K562 (cell line): ENCODE data around the gene MACROD2. TPM values are rescaled to one million over a fixed set of nuclear protein-coding genes. Genes with fewer than 3 reads are reported as not detected.

Source experiments
- ATAC-seq: fragments of 200-7000 bp; cut with Tn5 transposase; 3 replicates; pipeline ENCODE4 v1.9.1; 2020; ENCODE audit warnings: moderate library complexity
- BruUV-seq: library from RNA; stranded (reverse); fragments of 400-500 nt; replicated peaks from 2 replicates; lab custom pipeline; 2021; lab: Mats Ljungman, UMichigan
- CTCF ChIA-PET: fragments of 300-600 bp; formaldehyde crosslinking; extraction: SDS; loops from one replicate; lab custom pipeline; 2021; ENCODE audit warnings: low intra/inter-chr PET ratio; lab: Yijun Ruan, JAX
- POLR2A ChIA-PET: fragments of 300-600, 350-650 bp; sonication (Branson Sonifier 250); formaldehyde crosslinking; extraction: SDS; loops from one replicate; lab custom pipeline; 2021; ENCODE audit warnings: antibody characterized with exemption, inconsistent platforms; lab: Yijun Ruan, JAX
- DNase-seq, 4 experiments: peaks; one replicate each; pipeline versions ENCODE4 v3.0.0 to v3.0.0-alpha.2; 2011 to 2018; ENCODE audit warnings: low spot score in 3 of 4, mixed read lengths in 3 of 4; ENCODE audit errors: extremely low read depth in 1 of 4
- FAIRE-seq: peaks from 2 replicates; lab custom pipeline; 2011; peaks lifted over from hg19 to GRCh38; lab: Jason Lieb, UNC
- H2AFZ ChIP-seq: 2 replicates; pipeline ENCODE4 v1.6.0; 2011; ENCODE audit warnings: low read depth, low read length, control low read depth, inconsistent platforms
- H3K27ac ChIP-seq: fragments of 200-600 bp; 3 replicates; pipeline ENCODE4 v1.8.0; 2011; ENCODE audit warnings: low read depth, mild to moderate bottlenecking, control low read depth, inconsistent platforms, low read length, moderate library complexity, mixed read lengths; ENCODE audit errors: extremely low read depth
- H3K27me3 ChIP-seq, 2 experiments: fragments of 300-600 bp in 1 of 2; 2 replicates in 1 of 2; 3 replicates in 1 of 2; pipeline versions ENCODE4 v1.6.0 to v1.8.0; 2011; ENCODE audit warnings: inconsistent platforms in 2 of 2, low read length in 2 of 2, mild to moderate bottlenecking in 1 of 2, mixed read lengths in 1 of 2, moderate library complexity in 1 of 2; ENCODE audit not compliant: control insufficient read depth in 2 of 2, insufficient read depth in 2 of 2
- H3K36me3 ChIP-seq: fragments of 300-600 bp; 3 replicates; pipeline ENCODE4 v1.8.0; 2011; ENCODE audit warnings: mild to moderate bottlenecking, low read length, inconsistent platforms; ENCODE audit not compliant: control insufficient read depth, insufficient read depth
- H3K4me1 ChIP-seq, 2 experiments: fragments of 200-600 bp in 1 of 2; replicated peaks in 1 of 2; 2 replicates in 1 of 2; 3 replicates in 1 of 2; pipeline versions ENCODE4 v1.5.1 to v1.8.0; 2011; ENCODE audit warnings: inconsistent platforms in 2 of 2, low read length in 2 of 2, mild to moderate bottlenecking in 1 of 2, mixed read lengths in 1 of 2, moderate library complexity in 1 of 2; ENCODE audit not compliant: control insufficient read depth in 2 of 2, insufficient read depth in 2 of 2
- H3K4me2 ChIP-seq: 2 replicates; pipeline ENCODE4 v1.6.1; 2011; ENCODE audit warnings: low read length, control low read depth, inconsistent platforms, mixed read lengths; ENCODE audit not compliant: insufficient read depth
- H3K4me3 ChIP-seq: fragments of 200-600 bp; sonication (generic), shearing (Covaris generic); 2 replicates; pipeline ENCODE4 v1.5.1; 2016; ENCODE audit warnings: control low read depth, inconsistent platforms
- H3K79me2 ChIP-seq: fragments of 200-600 bp; 3 replicates; pipeline ENCODE4 v1.8.0; 2011; ENCODE audit warnings: low read length, inconsistent platforms; ENCODE audit not compliant: control insufficient read depth, insufficient read depth
- H3K9ac ChIP-seq, 2 experiments: 2 replicates each; pipeline versions ENCODE4 v1.6.0 to v1.6.1; 2011; ENCODE audit warnings: low read depth in 2 of 2, low read length in 2 of 2, control low read depth in 1 of 2, inconsistent platforms in 1 of 2, mild to moderate bottlenecking in 1 of 2, mixed read lengths in 1 of 2; ENCODE audit not compliant: insufficient read depth in 1 of 2
- H3K9me1 ChIP-seq: one replicate; pipeline ENCODE4 v1.6.0; 2011; ENCODE audit warnings: inconsistent platforms, mild to moderate bottlenecking, low read length, moderate library complexity; ENCODE audit not compliant: control insufficient read depth, insufficient read depth
- H3K9me3 ChIP-seq: replicated peaks from 2 replicates; pipeline ENCODE4 v1.5.1; 2011; ENCODE audit warnings: low read depth, low read length, inconsistent platforms; ENCODE audit not compliant: control insufficient read depth, insufficient read depth
- H4K20me1 ChIP-seq: replicated peaks from 2 replicates; pipeline ENCODE4 v1.6.1; 2011; ENCODE audit warnings: low read length, inconsistent platforms, mixed read lengths; ENCODE audit not compliant: control insufficient read depth, insufficient read depth
- CC2D1A ChIP-seq: fragments of 450-650 bp; IDR thresholded peaks from 2 replicates; pipeline ENCODE4 v1.6.1; 2017; ENCODE audit warnings: mild to moderate bottlenecking
- CREBBP ChIP-seq: IDR thresholded peaks from one replicate; pipeline ENCODE4 v1.6.1; 2012; ENCODE audit warnings: low read depth, mild to moderate bottlenecking, control low read depth, inconsistent platforms, low read length
- FOXM1 ChIP-seq, 2 experiments: fragments of 450-650 bp in 1 of 2; sonication (generic) in 1 of 2; formaldehyde crosslinking in 1 of 2; IDR thresholded peaks; 2 replicates each; pipeline versions ENCODE4 v1.6.1 to v1.9.0; 2017 to 2022; ENCODE audit warnings: low read depth in 2 of 2, mild to moderate bottlenecking in 2 of 2, missing genetic modification reagents in 1 of 2, moderate library complexity in 1 of 2
- GABPB2 ChIP-seq: fragments of 250-450 bp; sonication (Bioruptor Pico); conservative IDR thresholded peaks from 2 replicates; pipeline ENCODE4 v1.5.1; 2021; ENCODE audit warnings: mild to moderate bottlenecking
- KLF6 ChIP-seq: fragments of 250-450 bp; sonication (Bioruptor Pico); IDR thresholded peaks from 2 replicates; pipeline ENCODE4 v1.4.0; 2020; ENCODE audit warnings: mild to moderate bottlenecking, moderate library complexity, borderline replicate concordance
- MAZ ChIP-seq, 2 experiments: fragments of 450-650 bp in 1 of 2; sonication (generic) in 1 of 2; formaldehyde crosslinking; IDR thresholded peaks in 1 of 2; conservative IDR thresholded peaks in 1 of 2; 2 replicates each; pipeline versions ENCODE4 v1.4.0 to v1.5.0; 2020; ENCODE audit warnings: mild to moderate bottlenecking in 1 of 2, missing genetic modification reagents in 1 of 2
- MCM7 ChIP-seq, 2 experiments: fragments of 450-650 bp; IDR thresholded peaks; 2 replicates each; pipeline ENCODE4 v1.6.1; 2016 to 2018
- MTA1 ChIP-seq: fragments of 450-650 bp; IDR thresholded peaks from 2 replicates; pipeline ENCODE4 v1.6.1; 2017; ENCODE audit warnings: borderline replicate concordance
- MTF1 ChIP-seq: fragments of 250-450 bp; sonication (Bioruptor Pico); IDR thresholded peaks from 2 replicates; pipeline ENCODE4 v1.9.0; 2021; ENCODE audit warnings: moderate library complexity, mild to moderate bottlenecking, inconsistent platforms, borderline replicate concordance
- OTX1 ChIP-seq: fragments of 450-650 bp; formaldehyde crosslinking; IDR thresholded peaks from 2 replicates; pipeline ENCODE4 v1.4.0; 2022; ENCODE audit warnings: mild to moderate bottlenecking
- PCBP1 ChIP-seq: fragments of 200-400 bp; formaldehyde crosslinking; IDR thresholded peaks from 2 replicates; pipeline ENCODE4 v1.6.1; 2018; ENCODE audit warnings: mild to moderate bottlenecking, low read depth, low read length; ENCODE audit not compliant: poor library complexity, severe bottlenecking
- SETDB1 ChIP-seq: IDR thresholded peaks from one replicate; pipeline ENCODE4 v1.6.1; 2012; ENCODE audit warnings: low read length, control low read depth, inconsistent platforms
- SRSF9 ChIP-seq: fragments of 200-400 bp; formaldehyde crosslinking; IDR thresholded peaks from 2 replicates; pipeline ENCODE4 v1.6.1; 2017; ENCODE audit warnings: low read depth, low read length, borderline replicate concordance
- TBP ChIP-seq: optimal IDR thresholded peaks from 2 replicates; pipeline ENCODE3; 2011; ENCODE audit warnings: low read depth, low read length, improper control_type of control experiment
- ZC3H11A ChIP-seq: IDR thresholded peaks from 2 replicates; pipeline ENCODE4 v1.6.1; 2012; ENCODE audit warnings: low read depth, low read length, improper control_type of control experiment
- ZFX ChIP-seq: sonication (generic); formaldehyde crosslinking; IDR thresholded peaks from 2 replicates; pipeline ENCODE4 v1.8.0; 2022; ENCODE audit warnings: mild to moderate bottlenecking, missing genetic modification reagents, moderate library complexity
- ZNF124 ChIP-seq: sonication (generic); formaldehyde crosslinking; IDR thresholded peaks from 2 replicates; pipeline ENCODE4 v1.8.1; 2022; ENCODE audit warnings: missing genetic modification reagents
- ZNF354B ChIP-seq: fragments of 250-450 bp; sonication (Bioruptor Pico); IDR thresholded peaks from 2 replicates; pipeline ENCODE4 v1.4.0; 2020
- ZNF699 ChIP-seq: fragments of 250-450 bp; sonication (Bioruptor Pico); IDR thresholded peaks from 2 replicates; pipeline ENCODE4 v1.8.0; 2021; ENCODE audit warnings: mild to moderate bottlenecking, moderate library complexity; ENCODE audit not compliant: insufficient replicate concordance
- WGBS: fragments of 100-300 bp; shearing (Covaris generic); methylation state at CpG from one replicate; pipeline ENCODE4 v1.1.6; 2016; ENCODE audit warnings: low coverage, mixed read lengths; ENCODE audit not compliant: insufficient coverage; ENCODE audit errors: missing lambda C conversion rate; 5-methylcytosine and 5-hydroxymethylcytosine counted together
- in situ Hi-C: fragments of 300-500 bp; cut with MboI; formaldehyde crosslinking; loops from 4 replicates; pipeline ENCODE4 v1.15.0; 2018; ENCODE audit warnings: inconsistent platforms, mixed read lengths
- intact Hi-C: fragments of 100-400 bp; cut with micrococcal nuclease; formaldehyde crosslinking; loops from 2 replicates; pipeline ENCODE4 v1.14.2; 2022
- polyA plus RNA-seq, 8 experiments: library from polyadenylated mRNA; depleted of rRNA in 4 of 8; stranded (reverse) in 5 of 8; unstranded in 3 of 8; fragments of >200 nt; fragmentation: Nextera tagmentation in 2 of 8; fragmentation: Illumina TruSeq in 1 of 8; extraction: Ambion mirVana in 2 of 8; extraction: Trizol in 1 of 8; gene quantifications; 2 replicates each; pipeline versions ENCODE4 v1.2.1 to v1.2.3, GENCODE V29; 2011 to 2014; ENCODE audit warnings: inconsistent platforms in 1 of 8, missing spikeins in 1 of 8
- total RNA-seq, 7 experiments: library from RNA; depleted of rRNA in 6 of 7; stranded (reverse); fragments of >200 nt in 6 of 7; fragmentation: Illumina TruSeq in 2 of 7; extraction: Trizol in 2 of 7; gene quantifications; 2 replicates each; pipeline versions ENCODE4 v1.2.1 to v1.2.3, GENCODE V29; 2011 to 2021; ENCODE audit warnings: low replicate concordance in 1 of 7
- TF ChIP-seq, protein P1 (sequence below): fragments of 450-650 bp; IDR thresholded peaks from 2 replicates; pipeline ENCODE4 v1.7.0; 2016; ENCODE audit warnings: borderline replicate concordance
- TF ChIP-seq, protein P2 (sequence below): fragments of 250-450 bp; sonication (Bioruptor Pico); IDR thresholded peaks from 2 replicates; pipeline ENCODE4 v1.5.0; 2021; ENCODE audit warnings: mild to moderate bottlenecking, borderline replicate concordance

The MACROD2 gene
- total and polyA plus RNA-seq, 9 of the 15 experiments (the other 6 are each of a cell fraction or from before 2014, with no cell fraction given) = not detected

DNA sequence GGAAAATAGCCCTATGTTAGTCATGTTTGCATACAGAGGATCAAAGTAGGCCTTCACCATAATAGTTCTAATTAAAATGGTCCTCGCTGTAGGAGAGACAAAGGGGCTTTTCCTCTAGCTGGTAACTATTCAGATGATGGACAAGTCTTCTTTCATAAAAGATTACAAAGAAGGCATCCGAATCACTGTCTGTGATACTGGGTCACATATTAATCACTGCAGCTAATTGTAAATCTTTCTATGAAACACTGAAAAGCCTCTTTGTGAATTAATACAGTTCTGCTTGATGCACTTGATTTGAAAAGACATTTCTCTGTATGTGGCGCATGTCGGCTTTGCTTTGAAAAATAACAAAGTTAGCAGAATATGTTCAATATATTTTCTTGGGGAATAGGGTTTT is 2057.1 kb downstream of the MACROD2 start (continued):
- TF ChIP-seq PCBP1 = no peak
- no peak for TF ChIP-seq OTX1 (CRISPR knock-in tag)
- no peak for TF ChIP-seq CREBBP
- no peak for TF ChIP-seq ZC3H11A
- TF ChIP-seq ZNF124 = no peak

DNA sequence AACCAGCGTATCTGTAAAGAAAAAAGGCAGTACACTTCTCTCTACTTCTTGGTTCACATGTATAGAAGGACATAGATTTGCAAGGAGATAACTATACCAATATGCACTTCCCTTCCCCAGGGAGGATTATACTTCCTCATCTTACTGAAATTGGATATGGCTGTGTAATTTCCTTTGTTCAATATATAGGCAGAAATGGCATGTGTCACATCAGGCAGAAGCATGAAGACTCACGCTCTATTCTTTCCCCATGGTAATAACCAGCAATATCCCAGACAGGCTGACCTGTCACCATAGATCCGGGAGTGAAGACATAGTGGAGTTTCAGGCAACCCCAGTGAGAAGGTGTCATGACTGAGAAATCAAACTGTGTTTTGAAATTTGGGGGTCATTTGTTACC is 2059.7 kb downstream of the MACROD2 start:
- Histone ChIP-seq H3K4me3 (no peak overlapping the region), H3K9me3 (no peaks in the 10 kb centered on the region), H3K27me3 (no peaks in the 10 kb centered on the region), H3K9ac (no peak overlapping the region), H3K9me1 (no peaks in the 10 kb centered on the region), H2AFZ (no peak overlapping the region), H3K27ac (no peak overlapping the region), H4K20me1 (no peaks in the 10 kb centered on the region), H3K4me2 (no peak overlapping the region), H3K4me1 (no peaks in the 10 kb centered on the region), H3K79me2 (no peaks in the 10 kb centered on the region), H3K36me3 (no peaks in the 10 kb centered on the region)
- BruUV-seq = no TSS peak
- CTCF ChIA-PET = no interaction called here
- DNase-seq = no peak
- FAIRE-seq = no peak
- no peak for ATAC-seq
- 0% methylated on average over 1 of the region's 3 CpGs for WGBS
- intact Hi-C loops = no loop called here
- POLR2A ChIA-PET = no interaction called here
- in situ Hi-C loops = no loop called here
- TF ChIP-seq ZNF699 (CRISPR knock-in tag) = no peak
- TF ChIP-seq SRSF9 = no peak
- no peak for TF ChIP-seq CC2D1A
- TF ChIP-seq GABPB2 (CRISPR knock-in tag) = no peak
- no peak for TF ChIP-seq MTF1 (CRISPR knock-in tag)
- no peak for TF ChIP-seq FOXM1 (IDR thresholded peaks at IDR 0.05; ENCODE audit: low read depth)
- TF ChIP-seq FOXM1 (CRISPR knock-in tag; IDR thresholded peaks at IDR 0.05; ENCODE audit: low read depth) = no peak
- TF ChIP-seq, protein P1, sequence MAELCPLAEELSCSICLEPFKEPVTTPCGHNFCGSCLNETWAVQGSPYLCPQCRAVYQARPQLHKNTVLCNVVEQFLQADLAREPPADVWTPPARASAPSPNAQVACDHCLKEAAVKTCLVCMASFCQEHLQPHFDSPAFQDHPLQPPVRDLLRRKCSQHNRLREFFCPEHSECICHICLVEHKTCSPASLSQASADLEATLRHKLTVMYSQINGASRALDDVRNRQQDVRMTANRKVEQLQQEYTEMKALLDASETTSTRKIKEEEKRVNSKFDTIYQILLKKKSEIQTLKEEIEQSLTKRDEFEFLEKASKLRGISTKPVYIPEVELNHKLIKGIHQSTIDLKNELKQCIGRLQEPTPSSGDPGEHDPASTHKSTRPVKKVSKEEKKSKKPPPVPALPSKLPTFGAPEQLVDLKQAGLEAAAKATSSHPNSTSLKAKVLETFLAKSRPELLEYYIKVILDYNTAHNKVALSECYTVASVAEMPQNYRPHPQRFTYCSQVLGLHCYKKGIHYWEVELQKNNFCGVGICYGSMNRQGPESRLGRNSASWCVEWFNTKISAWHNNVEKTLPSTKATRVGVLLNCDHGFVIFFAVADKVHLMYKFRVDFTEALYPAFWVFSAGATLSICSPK = no peak
- TF ChIP-seq MCM7 (IDR thresholded peaks at IDR 0.05) = no peak
- TF ChIP-seq TBP = no peak
- TF ChIP-seq, protein P2, sequence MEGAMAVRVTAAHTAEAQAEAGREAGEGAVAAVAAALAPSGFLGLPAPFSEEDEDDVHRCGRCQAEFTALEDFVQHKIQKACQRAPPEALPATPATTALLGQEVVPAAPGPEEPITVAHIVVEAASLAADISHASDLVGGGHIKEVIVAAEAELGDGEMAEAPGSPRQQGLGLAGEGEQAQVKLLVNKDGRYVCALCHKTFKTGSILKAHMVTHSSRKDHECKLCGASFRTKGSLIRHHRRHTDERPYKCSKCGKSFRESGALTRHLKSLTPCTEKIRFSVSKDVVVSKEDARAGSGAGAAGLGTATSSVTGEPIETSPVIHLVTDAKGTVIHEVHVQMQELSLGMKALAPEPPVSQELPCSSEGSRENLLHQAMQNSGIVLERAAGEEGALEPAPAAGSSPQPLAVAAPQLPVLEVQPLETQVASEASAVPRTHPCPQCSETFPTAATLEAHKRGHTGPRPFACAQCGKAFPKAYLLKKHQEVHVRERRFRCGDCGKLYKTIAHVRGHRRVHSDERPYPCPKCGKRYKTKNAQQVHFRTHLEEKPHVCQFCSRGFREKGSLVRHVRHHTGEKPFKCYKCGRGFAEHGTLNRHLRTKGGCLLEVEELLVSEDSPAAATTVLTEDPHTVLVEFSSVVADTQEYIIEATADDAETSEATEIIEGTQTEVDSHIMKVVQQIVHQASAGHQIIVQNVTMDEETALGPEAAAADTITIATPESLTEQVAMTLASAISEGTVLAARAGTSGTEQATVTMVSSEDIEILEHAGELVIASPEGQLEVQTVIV (CRISPR knock-in tag) = no peak
- TF ChIP-seq SETDB1 = no peak
- no peak for TF ChIP-seq KLF6
- no peak for TF ChIP-seq ZFX (CRISPR knock-in tag)
- TF ChIP-seq ZNF354B (CRISPR knock-in tag) = no peak
- no peak for TF ChIP-seq MTA1
- TF ChIP-seq MAZ (CRISPR knock-in tag; conservative IDR thresholded peaks at IDR 0.05 in 1 of 2, IDR thresholded peaks at IDR 0.05 in 1 of 2) = no peak
